Astrocyte of the hippocampus (primary cell): ENCODE results near the gene FLT4.

Experiments used
- DNase-seq: peaks from one replicate; pipeline ENCODE4 v3.0.0; 2011; ENCODE audit warnings: low read depth, low spot score

FLT4 gene

GRCh38 chr5:180643191-180643851 is 6.1 kb downstream of the FLT4 start:
- DNase-seq = no peak

- DNase-seq = no peak
Observed at GRCh38 chr5:180642779-180643178, 6.6 kb downstream of the FLT4 start.

GRCh38 chr5:180642181-180642775 is 7.1 kb downstream of the FLT4 start:
- no peak for DNase-seq

GRCh38 chr5:180641566-180641900 is 7.9 kb downstream of the FLT4 start:
- no peak for DNase-seq

GRCh38 chr5:180640861-180641565 is 8.4 kb downstream of the FLT4 start:
- DNase-seq = no peak

- DNase-seq = no peak
Observed at GRCh38 chr5:180640611-180640860, 8.9 kb downstream of the FLT4 start.

GRCh38 chr5:180639741-180640610 is 9.4 kb downstream of the FLT4 start:
- DNase-seq = no peak

- DNase-seq = no peak
Observed at GRCh38 chr5:180639287-180639686, 10.1 kb downstream of the FLT4 start.

GRCh38 chr5:180637962-180638680 is 11.3 kb downstream of the FLT4 start:
- DNase-seq = no peak

- peak; percentile 71 for DNase-seq
Observed at GRCh38 chr5:180636403-180637075, 12.9 kb downstream of the FLT4 start.

- no peak for DNase-seq
Observed at GRCh38 chr5:180636016-180636402, 13.4 kb downstream of the FLT4 start.

- no peak for DNase-seq
Observed at GRCh38 chr5:180633283-180634177, 15.9 kb downstream of the FLT4 start.

GRCh38 chr5:180632768-180633167 is 16.6 kb downstream of the FLT4 start:
- no peak for DNase-seq

GRCh38 chr5:180631549-180632383 is 17.6 kb downstream of the FLT4 start:
- DNase-seq = no peak

- DNase-seq = no peak
Observed at GRCh38 chr5:180630426-180630825, 19.0 kb downstream of the FLT4 start.

GRCh38 chr5:180629831-180630382 is 19.5 kb downstream of the FLT4 start:
- DNase-seq = no peak

- DNase-seq = no peak
Observed at GRCh38 chr5:180628827-180629750, 20.3 kb downstream of the FLT4 start.

GRCh38 chr5:180628211-180628610 is 21.2 kb downstream of the FLT4 start:
- no peak for DNase-seq
